Small intestine (tissue), 7 donors: Measurements from ENCODE around the gene BTBD16. TPM values are rescaled to one million over a fixed set of nuclear protein-coding genes. Genes with fewer than 3 reads are reported as not detected.
A peak's percentile ranks its signal among the peaks of the same experiment; 100 is the strongest.

Experiments used
- DNase-seq, 2 donors: peaks; one replicate each; pipeline versions ENCODE4 v3.0.0 to v3.0.0-alpha.2; 2013
- FAIRE-seq: peaks from 2 replicates; lab custom pipeline; 2012; peaks lifted over from hg19 to GRCh38; lab: Jason Lieb, UNC
- H3K27ac ChIP-seq, 3 donors: one replicate each; pipeline ENCODE4 v1.5.1; 2013; ENCODE audit warnings: low read length in 2 of 3, mild to moderate bottlenecking in 2 of 3, control low read depth in 1 of 3, inconsistent platforms in 1 of 3, low read depth in 1 of 3, moderate library complexity in 1 of 3
- H3K27me3 ChIP-seq, 3 donors: one replicate each; pipeline ENCODE4 v1.6.1; 2013; ENCODE audit warnings: low read length in 3 of 3, inconsistent platforms in 1 of 3; ENCODE audit not compliant: control insufficient read depth in 3 of 3, insufficient read depth in 3 of 3
- H3K36me3 ChIP-seq, 3 donors: one replicate each; pipeline ENCODE4 v1.6.1; 2013; ENCODE audit warnings: low read length in 3 of 3, inconsistent platforms in 1 of 3, low read depth in 1 of 3, mild to moderate bottlenecking in 1 of 3, moderate library complexity in 1 of 3; ENCODE audit not compliant: control insufficient read depth in 3 of 3, insufficient read depth in 2 of 3
- H3K4me1 ChIP-seq, 3 donors: one replicate each; pipeline ENCODE4 v1.6.1; 2013; ENCODE audit warnings: low read length in 2 of 3, inconsistent platforms in 1 of 3, low read depth in 1 of 3, mild to moderate bottlenecking in 1 of 3, moderate library complexity in 1 of 3; ENCODE audit not compliant: control insufficient read depth in 3 of 3, insufficient read depth in 2 of 3
- H3K4me3 ChIP-seq, 3 donors: one replicate each; pipeline ENCODE4 v1.5.1; 2013; ENCODE audit warnings: low read length in 3 of 3, control low read depth in 1 of 3, inconsistent platforms in 1 of 3, low read depth in 1 of 3, mild to moderate bottlenecking in 1 of 3, moderate library complexity in 1 of 3
- H3K9me3 ChIP-seq, 2 donors: one replicate each; pipeline ENCODE4 v1.6.1; 2013; ENCODE audit warnings: low read depth in 1 of 2, low read length in 1 of 2; ENCODE audit not compliant: control insufficient read depth in 2 of 2, insufficient read depth in 1 of 2
- WGBS, 3 donors: extraction: QIAGEN DNeasy Blood & Tissue Kit; methylation state at CpG; one replicate each; pipeline ENCODE4 v1.1.7; 2013; 5-methylcytosine and 5-hydroxymethylcytosine counted together
- polyA plus RNA-seq, 4 donors: library from polyadenylated mRNA; stranded (reverse) in 3 of 4; unstranded in 1 of 4; fragments of 200-250 nt in 3 of 4; fragments of 120-200 nt in 1 of 4; gene quantifications; one replicate each; pipeline versions ENCODE4 v1.2.1 to v1.2.3, GENCODE V29; 2013
- donor health status: healthy with polysubstance abuse.
- donor health status: control.
- donor health status: control.
- donor health status: Bipolar disorder and iron deficiency.
- donor health status: healthy.

The BTBD16 gene
- polyA plus RNA-seq, 4 donors = 0.18 to 0.92 TPM; not detected in 2

DNA sequence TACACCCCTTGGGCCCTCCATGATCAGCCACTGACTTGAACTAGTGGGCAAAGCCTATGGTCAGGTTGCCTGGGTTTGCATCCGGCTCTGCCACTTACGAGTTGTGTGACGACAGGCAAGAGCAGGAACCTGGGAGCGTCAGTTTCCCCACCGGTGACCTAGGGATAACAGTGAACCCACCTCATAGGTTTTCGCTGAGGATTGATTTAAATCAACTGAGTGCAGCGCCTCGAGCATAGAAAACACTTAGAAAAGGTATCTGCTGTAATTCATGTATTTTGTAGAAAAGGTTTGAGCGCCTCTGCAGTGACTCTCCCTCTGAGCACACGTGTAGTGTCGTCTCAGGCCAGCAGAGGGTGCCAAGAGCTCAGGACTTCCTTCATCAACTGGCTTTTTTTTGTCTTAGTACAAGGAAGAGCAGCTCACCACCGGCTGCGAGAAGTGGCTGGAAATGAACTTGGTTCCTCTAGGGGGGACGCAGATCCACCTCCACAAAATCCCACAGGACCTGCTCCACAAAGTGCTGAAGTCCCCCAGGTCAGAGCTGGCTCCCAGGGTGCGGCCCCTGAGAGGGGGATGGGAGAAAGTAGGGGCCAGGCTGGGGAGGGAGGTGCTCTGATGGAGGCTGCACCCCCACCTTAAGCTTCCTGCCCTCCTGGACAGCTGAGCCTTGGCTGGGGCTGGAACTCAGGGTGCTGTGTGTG is 27.7 kb downstream of the BTBD16 start:
- Histone ChIP-seq H3K27me3 (no peaks in the 10 kb centered on the region), H3K4me1 (peaks cover 0 to 21% (median 0%) of the 10 kb centered on the region in 3 donors), H3K36me3 (no peaks in the 10 kb centered on the region), H3K9me3 (no peaks in the 10 kb centered on the region), H3K4me3 (peak overlapping the region in 1 of 3 donors; percentile 26), H3K27ac (no peak overlapping the region)
- FAIRE-seq = no peak
- DNase-seq = peak; percentile 80 to 86
- WGBS, 3 donors = 21 to 28% (median 25%) methylated on average over 15 of the region's 15 CpGs

GRCh38 chr10:122299423-122300075 is 28.5 kb downstream of the BTBD16 start:
- Histone ChIP-seq H3K4me3 (no peak overlapping the region), H3K36me3 (no peaks in the 10 kb centered on the region), H3K9me3 (no peaks in the 10 kb centered on the region), H3K27me3 (no peaks in the 10 kb centered on the region), H3K4me1 (peaks cover 0 to 16% (median 0%) of the 10 kb centered on the region in 3 donors), H3K27ac (no peak overlapping the region)
- DNase-seq (no peak), FAIRE-seq (no peak)
- 85 to 88% (median 87%) methylated on average over 14 of the region's 14 CpGs for WGBS, 3 donors

DNA sequence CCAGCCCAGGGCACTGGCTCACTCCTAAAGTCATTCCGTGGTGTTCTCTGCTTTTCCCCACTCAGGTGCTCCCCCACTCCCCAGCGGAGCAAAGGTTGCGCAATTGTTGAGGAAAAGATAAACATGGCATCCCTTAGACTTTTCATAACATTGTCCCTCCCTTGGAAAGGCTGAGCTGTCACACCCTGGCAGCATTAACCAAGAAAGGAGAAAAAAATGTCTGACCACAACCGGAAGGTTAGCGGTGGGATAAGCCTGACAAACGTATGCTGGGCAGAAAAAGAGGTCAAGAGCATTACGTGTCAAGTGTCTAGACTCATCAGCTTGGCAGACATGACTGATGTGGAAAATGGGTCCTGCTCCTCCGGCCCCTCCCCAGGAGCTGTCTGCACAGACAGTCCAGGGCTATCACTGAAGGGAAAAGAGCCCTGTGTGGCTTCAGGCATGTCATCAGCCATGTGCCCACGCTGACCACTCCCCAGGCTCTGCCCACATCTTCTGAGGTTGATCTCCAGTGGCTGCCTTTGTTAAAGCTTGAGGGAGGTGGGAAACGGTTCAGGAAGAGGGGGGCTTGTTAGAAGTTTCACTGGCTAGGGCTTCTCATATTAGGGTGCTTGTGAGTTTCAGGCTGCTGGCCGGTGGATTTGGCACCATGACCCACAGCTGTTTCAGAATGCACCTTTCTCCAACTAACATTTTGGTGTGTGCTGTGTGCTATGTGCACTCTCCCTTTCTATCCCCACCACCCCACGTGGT is 30.1 kb downstream of the BTBD16 start:
- no peak for FAIRE-seq
- Histone ChIP-seq H3K4me1 (peaks cover 0 to 16% (median 0%) of the 10 kb centered on the region in 3 donors), H3K4me3 (no peak overlapping the region), H3K36me3 (no peaks in the 10 kb centered on the region), H3K9me3 (peaks cover 0 to 7% of the 10 kb centered on the region in 2 donors), H3K27me3 (no peaks in the 10 kb centered on the region), H3K27ac (no peak overlapping the region)
- DNase-seq = peak; percentile 9 to 50
- WGBS, 3 donors = 58 to 60% (median 58%) methylated on average over 12 of the region's 12 CpGs

DNA sequence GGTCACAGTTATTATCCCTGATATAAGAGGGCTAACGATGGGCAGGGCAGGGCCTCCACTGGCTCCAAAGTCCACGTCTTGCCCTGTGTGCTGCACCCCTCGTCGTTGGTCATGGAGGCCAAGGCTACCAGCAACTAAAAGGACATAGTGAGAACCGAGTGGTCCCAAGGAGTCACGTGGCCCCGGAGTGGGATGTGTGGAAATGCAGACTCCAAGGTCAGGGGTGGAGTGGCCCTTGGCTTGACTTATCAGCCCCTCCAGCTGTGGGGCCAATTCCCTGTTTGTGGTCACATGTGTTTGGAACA is 30.7 kb downstream of the BTBD16 start:
- FAIRE-seq = no peak
- Histone ChIP-seq H3K27ac (no peak overlapping the region), H3K36me3 (no peaks in the 10 kb centered on the region), H3K9me3 (peaks cover 0 to 7% of the 10 kb centered on the region in 2 donors), H3K27me3 (no peaks in the 10 kb centered on the region), H3K4me3 (no peak overlapping the region), H3K4me1 (peaks cover 0 to 16% (median 0%) of the 10 kb centered on the region in 3 donors)
- 64 to 81% (median 67%) methylated on average over 7 of the region's 7 CpGs for WGBS, 3 donors
- peak in 1 of 2 donors; percentile 20 for DNase-seq

DNA sequence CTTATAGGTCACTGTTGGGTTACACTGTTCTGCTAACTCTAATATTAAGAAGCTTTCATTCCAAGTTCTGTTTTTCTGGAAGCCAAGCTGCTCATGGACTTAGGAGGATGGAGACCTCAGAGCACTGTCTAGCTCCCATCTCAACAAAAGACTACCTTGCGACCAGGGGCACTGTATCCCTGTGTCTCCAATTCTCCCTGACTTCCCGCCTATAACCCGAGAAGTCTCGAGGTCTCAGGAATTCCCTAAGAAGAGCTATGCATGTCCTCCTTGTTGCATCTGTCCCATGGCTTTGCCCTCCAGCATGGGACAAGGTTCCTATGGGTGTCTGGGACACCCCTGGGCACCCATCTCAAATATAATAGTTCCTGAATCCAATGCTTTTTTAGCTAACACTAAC is 31.2 kb downstream of the BTBD16 start:
- 91 to 92% (median 92%) methylated on average over 4 of the region's 4 CpGs for WGBS, 3 donors
- H3K4me3 ChIP-seq = no peak overlapping the region
- peaks cover 0 to 19% (median 0%) of the 10 kb centered on the region in 3 donors for H3K4me1 ChIP-seq
- peaks cover 0 to 7% of the 10 kb centered on the region in 2 donors for H3K9me3 ChIP-seq
- no peak overlapping the region for H3K27ac ChIP-seq
- H3K27me3 ChIP-seq = no peaks in the 10 kb centered on the region
- FAIRE-seq (no peak), DNase-seq (no peak)
- no peaks in the 10 kb centered on the region for H3K36me3 ChIP-seq

DNA sequence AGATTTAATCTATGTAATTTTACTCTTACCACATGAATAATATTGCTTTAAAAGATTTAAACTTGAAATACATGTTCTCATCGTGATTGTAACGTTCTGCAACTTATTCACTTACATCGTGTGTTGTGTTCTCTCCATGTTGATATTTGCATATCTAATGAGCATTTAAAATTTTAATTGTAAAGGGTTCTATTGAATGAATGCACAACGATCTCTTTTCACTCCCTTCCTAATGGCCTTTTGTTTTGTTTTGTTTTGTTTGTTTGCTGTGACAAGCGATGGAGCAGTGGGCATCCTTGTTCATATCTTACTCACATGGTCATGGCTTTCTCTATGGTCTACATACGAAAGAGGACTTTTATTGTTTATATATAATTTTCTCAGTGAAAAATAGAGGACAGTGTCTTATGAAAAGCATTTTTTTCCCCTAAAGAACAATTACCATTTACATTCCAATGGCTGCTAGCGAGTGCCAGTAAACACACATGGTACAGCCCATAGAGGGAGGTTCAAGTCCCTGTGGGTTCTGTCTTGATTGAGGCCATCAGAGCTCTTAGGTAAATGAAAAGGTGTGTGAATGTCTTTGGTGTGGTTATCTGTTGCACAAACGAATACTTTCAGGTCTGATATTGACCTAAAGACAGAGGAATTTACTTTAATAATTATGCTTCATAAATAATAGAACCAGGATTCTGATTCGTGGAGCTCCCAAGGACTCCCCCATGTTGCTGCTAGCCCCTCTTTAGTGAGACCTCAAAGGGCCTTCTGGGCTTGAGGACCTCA is 32.4 kb downstream of the BTBD16 start:
- no peaks in the 10 kb centered on the region for H3K36me3 ChIP-seq
- DNase-seq = no peak
- H3K9me3 ChIP-seq = peaks cover 0 to 7% of the 10 kb centered on the region in 2 donors
- H3K4me1 ChIP-seq = peaks cover 0 to 30% (median 4%) of the 10 kb centered on the region in 3 donors
- H3K27ac ChIP-seq = no peak overlapping the region
- H3K4me3 ChIP-seq = no peak overlapping the region
- H3K27me3 ChIP-seq = no peaks in the 10 kb centered on the region
- 81 to 87% (median 82%) methylated on average over 9 of the region's 9 CpGs for WGBS, 3 donors
- no peak for FAIRE-seq

- no peaks in the 10 kb centered on the region for H3K27me3 ChIP-seq
- DNase-seq (no peak), FAIRE-seq (no peak)
- no peak overlapping the region for H3K4me3 ChIP-seq
- no peak overlapping the region for H3K27ac ChIP-seq
- 85 to 88% (median 87%) methylated on average over 7 of the region's 7 CpGs for whole genome bisulfite sequencing, 3 donors
- peaks cover 0 to 7% of the 10 kb centered on the region in 2 donors for H3K9me3 ChIP-seq
- no peaks in the 10 kb centered on the region for H3K36me3 ChIP-seq
- peaks cover 0 to 34% (median 8%) of the 10 kb centered on the region in 3 donors for H3K4me1 ChIP-seq
Observed at GRCh38 chr10:122304054-122304579, 33.0 kb downstream of the BTBD16 start.
